NCI-H526 treated with DMSO at 0.1 percent for 48 hours (cell line): ENCODE measurements around the gene ELP4.

ENCODE experiments used
- DNase-seq: peaks from one replicate; lab custom pipeline; 2025; lab: John Stamatoyannopoulos, UW

The ELP4 gene

DNA sequence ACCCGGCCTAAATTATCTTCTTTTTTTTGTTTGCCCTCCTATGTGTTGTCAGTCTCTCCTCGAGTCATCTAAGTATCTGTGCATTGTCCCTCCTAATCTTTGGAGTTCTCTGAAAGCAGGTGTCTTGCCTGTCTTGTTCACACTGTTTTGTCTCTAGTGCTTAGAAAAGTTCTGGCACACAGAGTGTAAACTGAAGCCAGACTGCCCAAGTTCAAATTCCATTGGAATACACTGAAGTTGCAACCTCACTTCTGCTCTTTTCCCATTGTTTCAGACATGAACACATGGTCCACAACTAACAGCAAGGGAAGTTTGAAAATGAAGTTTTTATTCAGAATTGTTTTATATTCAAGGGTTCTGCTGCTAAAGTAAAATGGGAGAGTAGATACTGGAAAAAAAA is 262.8 kb downstream of the ELP4 start:
- no peak for DNase-seq

DNA sequence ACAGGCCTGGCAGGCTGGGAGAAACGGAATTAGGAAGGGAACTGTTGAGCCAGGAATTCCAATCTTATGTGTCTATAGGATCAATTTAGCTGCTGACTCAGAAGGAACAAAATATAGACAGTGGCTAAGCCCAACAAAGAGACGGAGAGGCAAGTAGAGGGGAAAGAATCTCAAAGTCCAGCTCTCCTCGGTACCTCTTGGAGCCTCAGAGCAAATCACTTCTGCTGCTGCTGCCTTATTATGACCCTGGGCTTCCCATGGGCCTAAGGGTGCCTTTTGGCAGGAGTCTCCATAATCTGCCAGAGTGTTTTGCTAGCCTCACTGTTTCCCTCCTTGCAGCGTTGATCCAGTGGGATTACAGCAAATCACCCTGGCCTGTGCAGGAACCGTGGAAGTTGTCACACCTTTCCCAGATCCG is 269.8 kb downstream of the ELP4 start:
- DNase-seq, result no peak

DNA sequence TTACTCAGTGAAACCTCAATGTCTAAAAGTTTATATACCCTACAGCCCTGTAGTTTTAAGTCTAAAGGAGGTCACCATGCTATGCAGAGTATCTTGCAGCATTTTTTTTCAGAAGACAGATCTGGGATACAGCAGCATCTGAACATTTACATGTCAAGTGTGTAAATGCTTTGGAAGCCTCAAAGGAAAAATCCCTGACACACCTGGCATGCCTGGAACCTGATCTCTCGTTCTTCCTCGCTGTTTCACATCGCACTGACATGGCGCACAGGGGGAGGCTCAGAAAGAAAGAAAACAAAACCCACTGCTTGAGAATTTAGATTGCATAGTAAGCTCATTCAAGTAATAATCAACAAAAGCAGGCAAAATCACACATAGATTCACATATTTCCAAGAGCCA is 270.5 kb downstream of the ELP4 start:
- no peak for DNase-seq

DNA sequence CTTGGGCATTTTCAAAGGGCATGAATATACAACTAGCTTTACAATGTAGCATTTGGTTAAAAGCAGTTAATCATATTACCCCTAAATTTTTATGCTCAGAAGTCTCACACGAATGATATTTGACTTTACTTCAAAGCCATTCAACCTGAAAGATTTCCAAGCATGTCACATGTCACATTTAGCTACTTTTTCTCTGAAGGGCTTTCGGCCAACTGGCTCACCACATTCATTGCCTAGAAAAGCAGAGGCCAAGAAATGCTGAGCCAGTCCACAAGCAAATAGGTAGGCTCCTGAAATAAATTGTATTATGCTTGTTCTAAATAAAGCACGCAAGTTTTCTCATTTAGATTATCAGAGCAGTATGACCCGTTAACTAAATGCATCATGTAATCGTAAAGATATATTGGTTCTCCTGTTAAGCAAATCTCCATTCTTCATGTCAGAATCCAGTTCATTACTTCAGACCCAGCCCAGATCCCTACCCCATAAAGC is 271.0 kb downstream of the ELP4 start:
- no peak for DNase-seq

DNA sequence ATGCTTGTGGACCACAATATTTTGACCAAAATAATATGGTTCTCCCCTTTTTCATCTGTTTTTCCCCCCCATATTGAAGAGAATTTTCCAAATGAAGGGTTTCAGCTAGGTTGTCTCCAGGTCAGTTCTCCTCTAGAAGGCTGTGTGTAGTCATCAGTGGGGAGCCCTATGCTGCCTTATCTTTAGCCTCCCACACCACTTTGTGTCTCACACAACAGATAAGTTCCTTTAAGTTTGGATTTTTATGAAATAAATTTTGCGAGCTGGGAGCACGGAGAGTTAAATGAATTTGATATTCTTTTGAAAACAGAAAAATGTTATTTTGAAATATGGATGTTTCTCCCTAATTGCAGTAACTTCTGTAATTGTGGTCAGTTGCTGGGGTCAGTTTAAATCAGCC is 272.7 kb downstream of the ELP4 start:
- no peak for DNase-seq

DNA sequence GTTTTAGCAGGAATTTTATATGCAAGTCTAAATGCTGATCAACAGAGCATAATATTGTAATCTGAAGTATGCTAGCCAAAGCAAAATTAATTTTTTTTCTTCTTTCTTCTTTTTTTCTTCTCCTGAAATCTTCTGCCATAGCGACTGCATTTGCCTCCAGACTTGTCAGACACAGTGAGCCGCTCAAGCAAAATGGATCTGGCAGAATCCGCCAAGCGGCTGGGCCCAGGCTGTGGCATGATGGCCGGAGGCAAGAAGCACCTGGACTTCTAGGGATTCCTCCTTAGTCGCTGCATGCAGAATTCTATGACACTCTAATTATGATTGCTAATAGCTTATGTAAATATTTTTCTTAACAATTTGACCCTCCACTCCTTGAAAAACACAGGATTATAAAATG is 273.7 kb downstream of the ELP4 start:
- DNase-seq, result no peak

DNA sequence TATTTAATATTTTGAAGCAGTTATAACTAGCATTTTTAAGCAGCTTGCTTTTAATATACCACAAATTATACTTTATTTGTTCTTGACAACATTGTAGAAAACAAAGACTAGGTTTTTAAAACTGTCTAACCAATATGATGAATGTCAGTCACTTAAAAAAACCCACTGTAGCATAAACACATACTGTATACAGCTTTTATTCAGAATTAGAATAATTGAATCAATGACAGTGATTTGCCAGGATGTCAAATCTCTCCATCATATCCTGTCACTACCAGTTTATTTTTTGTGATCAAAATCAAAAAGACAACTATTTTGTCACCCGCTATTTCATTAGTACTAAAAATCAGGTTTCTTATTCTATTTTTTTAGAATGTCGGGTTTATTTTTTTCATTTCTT is 275.0 kb downstream of the ELP4 start:
- no peak for DNase-seq

DNA sequence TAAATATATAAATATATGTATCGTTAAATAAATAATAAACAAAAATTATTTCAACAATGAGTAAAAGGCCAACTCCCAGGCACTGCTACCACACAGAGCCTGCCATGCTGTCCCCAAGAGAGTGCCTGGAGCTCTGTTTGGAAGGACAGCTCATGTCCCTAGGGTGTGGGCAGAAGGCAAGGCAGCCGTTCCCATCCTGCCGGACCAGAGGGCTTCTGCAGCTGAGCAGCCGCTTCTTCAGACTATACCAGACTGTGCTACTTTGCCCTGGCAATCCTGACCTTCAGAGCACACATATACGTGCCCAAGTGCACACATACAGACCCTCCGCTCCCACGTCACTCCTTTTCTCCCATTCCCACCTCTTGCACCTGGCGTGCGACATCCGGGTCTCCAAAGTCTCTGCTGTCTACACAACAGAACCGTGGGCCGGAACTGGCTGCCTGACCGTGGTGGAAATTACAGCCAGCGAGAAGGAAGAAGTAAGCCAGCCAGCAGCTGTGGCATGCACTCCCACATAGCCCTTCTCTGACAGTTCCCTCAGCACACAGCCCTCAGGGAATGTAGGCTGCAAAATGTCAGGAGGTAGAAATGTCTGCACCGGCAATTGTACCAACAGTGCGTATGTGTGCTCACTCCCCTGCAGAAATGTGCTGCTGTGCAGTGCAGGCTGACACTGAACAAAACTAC is 277.6 kb downstream of the ELP4 start:
- no peak for DNase-seq

DNA sequence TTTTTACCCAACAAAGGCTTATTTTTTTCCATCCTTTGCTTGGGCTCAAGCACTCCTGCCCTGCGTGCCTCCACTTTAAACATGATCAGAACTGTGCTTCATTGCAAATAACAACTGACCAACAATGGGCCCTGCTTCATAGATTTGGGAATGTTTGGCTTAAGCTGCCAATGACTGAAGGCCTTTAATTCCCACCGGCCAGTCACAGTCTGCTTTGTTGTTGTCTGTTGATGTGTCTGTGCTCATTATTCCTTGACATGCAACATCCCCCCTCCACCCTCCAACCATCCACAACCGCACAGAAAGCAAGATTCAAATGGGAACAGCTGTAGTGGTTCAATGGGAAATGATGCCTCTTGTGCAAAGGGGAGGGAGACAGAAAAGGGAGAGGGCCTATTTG is 278.5 kb downstream of the ELP4 start:
- no peak for DNase-seq

DNA sequence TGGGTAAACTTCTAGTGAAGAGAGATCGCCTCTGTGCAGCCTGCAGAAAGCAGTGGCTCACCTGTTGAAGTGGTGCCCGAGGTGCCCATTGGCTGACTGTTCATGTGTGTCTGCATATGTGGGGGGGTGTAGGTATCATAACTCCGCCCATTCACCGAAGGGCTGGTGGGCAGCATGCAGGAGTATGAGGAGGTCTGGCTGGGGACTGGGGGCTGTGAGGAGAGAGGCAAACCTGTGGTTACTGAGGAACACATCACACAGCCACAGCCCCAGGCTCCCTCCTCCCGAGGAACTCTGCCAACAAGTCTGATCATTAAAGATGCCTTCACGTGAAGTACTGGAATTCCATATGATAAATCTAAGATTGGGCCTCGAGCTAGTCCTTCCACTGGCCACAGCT is 281.1 kb downstream of the ELP4 start:
- DNase-seq, result no peak

DNA sequence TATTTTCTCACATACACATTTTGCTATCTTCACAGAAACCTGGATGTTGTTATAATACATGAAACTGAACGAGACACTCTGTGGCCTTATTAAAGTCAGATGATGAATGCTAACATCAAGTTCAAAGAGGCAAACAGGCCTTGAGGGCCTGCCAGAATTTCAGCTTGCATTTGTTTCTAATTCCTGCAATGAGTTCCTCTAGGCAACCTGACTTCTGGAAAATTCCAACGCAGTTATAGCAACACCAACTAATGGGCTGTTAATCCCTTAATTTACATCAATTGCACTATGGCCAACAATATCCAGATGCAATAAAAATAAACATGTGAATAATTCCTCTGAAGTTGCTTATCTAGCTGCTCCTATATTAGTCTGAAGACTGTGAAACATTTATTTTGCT is 282.5 kb downstream of the ELP4 start:
- DNase-seq, result no peak

DNA sequence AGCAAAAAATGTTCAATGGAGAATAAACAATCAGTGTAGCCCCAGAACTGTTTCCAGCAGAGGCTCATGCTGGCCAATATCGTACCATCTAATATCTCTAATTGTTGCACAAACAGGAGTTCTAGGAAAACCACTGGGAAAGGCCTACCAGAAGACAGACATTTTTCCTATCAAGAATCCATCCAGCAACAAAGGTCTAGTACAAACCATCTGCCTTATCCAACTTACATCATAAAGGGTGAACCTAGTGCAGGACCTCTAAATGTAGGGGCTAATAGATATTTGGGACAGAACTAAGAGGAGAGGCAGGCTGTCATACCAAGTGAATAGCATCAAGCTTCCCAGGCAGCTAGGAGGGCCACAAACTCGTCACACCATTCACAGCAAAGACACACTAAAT is 282.9 kb downstream of the ELP4 start:
- DNase-seq, result no peak

DNA sequence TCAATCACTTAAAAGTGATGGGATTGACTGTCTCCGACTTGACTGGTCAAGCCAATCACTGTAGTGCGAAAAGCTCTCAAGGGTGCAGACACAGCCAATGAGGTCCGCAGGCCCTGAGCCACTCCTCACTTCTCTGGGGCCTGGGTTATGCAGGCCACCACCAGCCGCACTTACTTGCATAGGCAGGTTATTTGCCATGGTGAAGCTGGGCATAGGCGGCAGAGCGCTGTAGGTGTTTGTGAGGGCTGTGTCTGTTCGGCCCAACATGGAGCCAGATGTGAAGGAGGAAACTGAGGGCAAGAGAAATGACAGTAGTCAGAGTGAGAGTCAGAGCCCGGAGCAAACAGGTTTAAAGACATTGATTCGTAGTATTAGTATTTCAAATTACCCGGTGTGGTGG is 283.7 kb downstream of the ELP4 start:
- no peak for DNase-seq

DNA sequence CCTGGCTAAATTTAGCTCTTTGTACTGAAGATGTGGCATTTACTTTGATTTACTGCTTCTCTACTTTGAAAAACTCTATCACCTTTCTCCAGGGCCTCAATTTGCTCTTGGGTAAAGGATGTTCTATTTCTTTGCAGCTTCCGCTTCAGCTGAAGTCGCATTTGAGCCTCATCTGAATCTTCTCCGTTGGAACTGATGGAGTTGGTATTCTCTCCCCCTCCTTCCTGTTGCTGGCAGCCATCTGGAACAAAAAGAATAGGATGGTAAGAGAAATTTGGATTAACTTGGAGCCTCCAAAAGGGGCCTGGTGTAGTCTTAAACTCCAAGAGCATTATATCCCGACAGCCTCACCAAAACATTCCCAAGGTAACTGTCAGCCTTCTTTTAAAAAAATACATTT is 285.0 kb downstream of the ELP4 start:
- DNase-seq, result no peak

DNA sequence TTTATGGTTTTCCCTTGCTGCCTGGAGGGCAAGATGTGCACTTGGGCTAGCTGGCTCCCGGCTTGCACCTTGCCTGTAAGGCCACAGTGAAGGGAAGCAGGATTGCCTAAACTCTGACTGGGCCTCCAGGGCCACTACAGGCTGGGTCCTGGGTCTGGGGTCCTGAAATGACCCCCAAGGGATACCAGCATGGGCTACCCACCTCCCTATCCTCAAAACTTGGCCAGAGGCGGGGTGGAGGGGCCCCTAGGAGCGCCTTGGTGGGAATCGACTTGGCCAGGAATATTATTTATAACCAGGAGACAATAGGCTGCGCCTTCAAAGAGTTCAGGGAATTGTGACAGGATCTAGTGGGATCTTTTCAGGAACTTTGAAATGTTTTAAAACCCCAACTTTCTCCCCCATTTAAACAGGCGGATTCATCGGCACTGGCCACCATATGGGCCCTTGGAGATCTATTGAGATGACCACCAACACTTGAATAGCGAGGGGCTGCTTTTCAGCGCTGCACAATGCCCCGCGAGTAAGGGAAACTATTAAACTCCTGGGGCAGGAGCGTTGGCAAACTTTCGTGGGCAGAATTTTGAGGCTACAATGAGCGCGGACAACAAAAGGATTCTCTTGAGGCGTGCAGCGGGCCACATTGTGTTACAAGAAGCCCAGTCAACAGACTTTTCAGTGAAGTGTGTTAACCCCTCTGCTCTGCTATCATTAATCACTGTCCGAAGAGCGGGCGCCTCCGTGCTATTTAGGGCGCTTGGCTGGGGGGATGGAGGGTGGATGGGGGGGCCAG is 286.3 kb downstream of the ELP4 start:
- DNase-seq, result no peak

DNA sequence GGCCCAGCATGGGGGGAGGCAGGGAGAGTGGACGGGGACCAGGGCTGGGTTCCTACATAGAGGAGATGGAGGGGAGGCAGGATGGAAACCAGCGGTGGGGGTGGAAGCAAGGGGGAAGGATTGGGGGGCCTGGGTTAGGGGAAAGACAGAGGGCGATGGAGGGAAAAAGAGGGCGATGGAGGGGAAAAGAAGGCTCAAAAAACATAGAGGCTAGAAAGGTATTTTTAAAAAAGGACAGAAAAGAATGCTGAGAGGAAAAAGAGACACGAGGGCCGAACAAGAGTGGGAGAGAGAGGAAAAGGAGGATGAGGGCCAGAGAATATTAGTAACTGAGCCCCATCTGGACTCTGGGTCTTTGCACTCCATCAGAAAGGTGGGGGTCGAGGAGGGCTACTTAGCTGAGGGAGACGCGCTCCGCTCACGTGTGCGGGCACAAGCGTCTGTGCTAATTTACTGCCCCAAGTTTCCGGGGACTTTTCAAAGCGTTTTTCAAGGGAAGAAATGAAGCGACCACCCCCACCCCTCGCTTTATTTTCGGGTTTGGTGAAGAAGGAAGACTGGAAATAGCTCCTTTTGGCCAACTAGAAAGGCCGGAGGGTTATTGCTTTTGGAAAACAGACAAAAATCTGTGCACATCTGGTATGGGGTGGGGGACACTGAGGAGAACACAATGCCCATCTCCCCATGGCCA is 287.1 kb downstream of the ELP4 start:
- no peak for DNase-seq

DNA sequence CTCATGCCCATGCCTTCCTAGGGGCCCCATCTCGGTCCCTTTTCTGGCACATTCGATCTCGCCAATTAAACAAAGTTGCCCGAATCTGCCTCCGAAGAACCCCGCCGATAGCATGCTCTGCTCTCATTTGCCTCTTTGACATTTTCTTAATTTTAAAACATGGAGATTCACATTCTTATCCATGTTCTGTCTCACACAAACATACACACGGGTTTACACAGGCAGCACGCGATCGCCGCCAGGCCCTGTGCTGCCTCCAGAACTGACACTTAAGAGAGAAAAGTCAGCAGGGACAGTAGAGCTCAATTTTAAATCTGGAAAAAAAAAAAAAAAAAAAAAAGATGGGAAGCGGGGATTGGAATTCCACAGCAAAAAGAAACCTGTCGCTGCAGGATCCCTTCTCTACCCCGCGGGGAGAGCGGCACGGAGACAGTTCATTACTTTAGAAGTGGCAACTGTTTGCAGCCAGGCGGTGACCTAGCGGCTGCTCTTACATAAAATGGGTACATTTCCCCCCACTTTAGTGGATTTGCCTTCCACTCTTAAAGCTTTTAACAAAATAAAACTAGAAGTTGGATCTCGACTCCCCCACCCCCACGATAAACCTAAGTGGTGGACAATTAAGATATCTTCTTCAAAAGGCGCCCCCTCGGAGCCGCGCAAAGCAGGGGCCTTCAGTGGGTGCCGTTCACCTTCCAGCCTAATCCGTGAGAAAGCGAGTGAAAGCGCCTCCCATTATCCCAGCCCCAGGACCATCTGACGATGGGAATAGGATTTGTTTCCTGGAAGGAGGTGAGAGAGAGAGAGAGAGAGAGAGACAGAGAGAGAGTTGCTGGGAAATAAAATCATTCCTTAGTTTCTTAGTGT is 287.9 kb downstream of the ELP4 start:
- DNase-seq, result no peak

DNA sequence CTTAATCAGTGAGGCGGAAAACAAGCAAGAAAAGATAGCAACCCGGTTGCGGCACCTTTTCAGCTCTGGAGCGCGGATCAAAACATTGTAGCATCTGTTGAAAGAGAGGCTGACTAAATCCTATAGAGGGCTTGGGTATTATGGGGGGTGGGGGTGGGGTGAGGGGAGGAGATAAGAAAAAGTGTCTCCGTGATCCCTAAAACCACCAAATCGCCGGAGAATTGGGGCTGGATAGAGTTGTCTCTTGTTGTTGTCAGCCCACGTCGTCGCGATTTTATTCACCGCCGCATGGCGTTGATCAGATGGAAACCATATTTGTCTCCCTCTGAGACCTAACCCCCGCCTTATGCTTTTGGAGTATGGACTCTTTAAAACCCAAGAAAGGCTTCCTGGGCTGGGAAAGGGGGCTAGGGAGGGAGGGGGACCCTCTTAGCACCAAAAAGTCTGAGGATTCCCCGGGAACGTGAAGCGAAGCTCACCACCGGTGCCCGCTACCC is 288.5 kb downstream of the ELP4 start:
- no peak for DNase-seq

DNA sequence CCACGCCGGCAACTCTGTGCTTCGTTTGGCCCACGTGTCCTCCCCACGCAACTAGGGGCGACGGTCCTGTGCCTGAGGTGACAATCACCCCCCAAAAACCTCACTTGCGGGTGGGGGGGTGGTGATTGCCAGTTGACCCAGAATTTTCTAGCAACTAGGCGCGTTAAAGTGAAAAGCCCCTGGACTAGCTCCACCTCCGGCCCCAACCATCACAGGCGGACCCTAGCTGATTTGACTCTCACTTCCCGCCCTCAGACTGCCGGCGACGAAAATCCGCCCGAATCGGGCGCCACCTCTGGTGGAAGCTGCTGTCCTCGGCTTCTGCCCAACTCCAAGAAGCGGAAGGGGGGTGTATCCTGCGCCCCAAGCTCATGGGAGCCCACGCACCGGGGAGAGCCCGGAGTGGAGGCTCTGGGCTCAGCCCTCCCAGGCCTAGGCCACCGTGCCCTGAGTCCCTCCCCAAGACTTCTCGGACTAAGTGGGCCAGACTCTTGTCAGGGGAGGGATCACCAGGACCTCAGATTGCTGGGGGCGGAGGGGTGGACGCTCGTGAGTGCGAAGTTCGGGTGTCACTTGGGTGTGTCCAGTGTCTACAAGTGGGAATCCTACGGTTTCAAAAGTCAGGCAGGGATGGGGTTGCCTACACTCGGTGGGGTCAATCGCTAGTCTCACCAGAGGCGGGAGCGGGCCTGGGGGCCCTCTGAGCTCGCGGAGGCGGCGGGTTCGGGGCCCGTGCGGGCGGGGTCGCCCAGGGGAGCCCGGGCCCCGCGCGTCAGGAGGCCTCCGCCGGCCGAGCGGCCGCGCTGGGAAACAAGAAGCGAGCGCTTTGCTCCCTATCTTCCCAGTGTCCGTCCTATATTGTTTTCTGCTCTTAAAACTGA is 289.2 kb downstream of the ELP4 start:
- DNase-seq, result no peak

DNA sequence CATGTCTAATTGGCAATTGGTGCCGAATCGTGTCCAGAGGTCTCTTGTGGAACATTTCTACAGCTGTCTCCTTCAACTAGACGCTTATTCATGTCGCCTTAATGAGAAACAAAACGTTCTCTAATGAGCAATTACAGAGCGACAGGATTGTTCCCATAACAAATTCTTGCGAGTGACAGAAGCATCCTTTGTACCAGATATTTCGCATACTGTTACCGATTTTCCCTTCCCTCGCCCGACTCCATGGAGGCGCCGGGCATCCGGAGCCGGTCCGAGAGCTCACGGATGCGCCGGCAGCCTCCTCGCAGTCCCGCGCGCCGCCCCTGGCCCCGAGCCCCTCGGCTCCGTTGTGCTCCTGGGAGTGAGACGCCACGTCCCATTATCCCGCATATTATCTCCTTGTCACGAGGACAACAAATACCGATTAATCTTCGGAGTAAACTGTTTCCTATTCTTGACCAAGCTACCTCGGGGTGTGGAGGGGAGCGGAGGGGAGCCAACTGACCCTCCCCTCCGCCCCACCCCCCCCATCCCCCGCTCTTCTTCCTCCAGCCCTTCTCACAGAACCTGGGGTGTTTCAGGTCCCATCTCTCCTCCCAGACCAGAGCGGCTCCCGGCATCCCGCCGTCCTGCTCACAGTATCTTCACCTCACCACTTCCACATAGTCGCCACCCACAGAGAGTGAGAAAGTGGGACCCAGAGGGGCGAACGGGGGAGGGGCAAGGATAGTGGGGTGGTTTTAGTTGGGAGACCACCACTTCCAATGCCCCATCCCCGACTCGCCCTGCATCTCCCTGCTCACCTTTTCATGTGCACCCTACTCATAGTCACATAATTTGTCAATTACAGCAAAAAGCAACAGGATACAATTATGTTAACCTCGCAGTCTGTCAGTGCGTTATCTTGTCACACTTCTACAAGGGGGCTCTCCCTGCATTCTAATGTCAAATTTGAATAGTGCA is 290.1 kb downstream of the ELP4 start:
- DNase-seq, result no peak
